HG03175 (cell line): Measurements from ENCODE around the gene ZDHHC17.
A peak's percentile ranks its signal among the peaks of the same experiment; 100 is the strongest.
"Not testable (repeated sequence)": the region's sequence is repeated elsewhere in the genome, so short reads cannot be mapped to it uniquely, and the experiment has no call there.

ENCODE experiments used
- ATAC-seq: cut with Tn5 transposase; IDR thresholded peaks from one replicate; pipeline ENCODE4 v1.9.1; 2021; ENCODE audit warnings: mild to moderate bottlenecking, moderate library complexity; ENCODE audit not compliant: unreplicated experiment

The ZDHHC17 gene

DNA sequence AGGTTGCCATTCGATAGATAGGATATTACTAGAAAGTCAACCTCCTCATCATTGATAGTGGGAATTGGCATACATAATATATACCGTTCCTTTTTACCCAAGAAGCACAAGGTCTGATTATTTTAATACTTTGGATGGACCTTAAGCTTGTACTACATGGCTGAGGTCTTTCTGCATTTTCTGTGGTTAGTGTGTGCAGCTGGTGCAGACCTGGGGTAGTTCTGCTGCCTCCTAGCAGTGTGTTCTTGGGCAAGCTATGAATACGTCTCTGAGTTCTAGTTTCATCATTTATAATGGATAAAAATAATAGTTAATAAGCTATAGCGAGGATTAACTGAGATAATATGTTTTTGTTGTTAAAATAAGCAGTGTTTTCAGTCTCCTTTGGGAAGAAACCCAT lies 2.2 kb downstream of the ZDHHC17 start:
- no peak for ATAC-seq

DNA sequence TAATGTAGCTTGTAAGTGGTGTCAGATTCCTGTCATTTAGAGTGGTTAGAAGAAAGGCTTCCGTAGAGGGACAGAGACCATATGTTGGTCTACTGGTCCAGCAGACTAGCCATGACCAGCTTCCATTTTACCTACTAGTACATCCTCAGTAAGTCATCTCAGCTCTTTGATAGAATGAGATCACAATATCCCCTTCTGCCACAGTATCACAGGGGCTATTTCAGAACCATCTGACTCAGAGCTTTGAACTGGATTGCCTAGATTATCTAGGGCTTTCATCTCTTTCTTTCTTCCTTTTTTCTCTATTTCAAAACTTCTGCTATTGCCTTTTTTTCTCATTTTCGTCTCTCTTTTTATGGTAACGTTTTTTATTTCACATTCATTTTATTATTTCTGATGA lies 4.7 kb downstream of the ZDHHC17 start:
- no peak for ATAC-seq

DNA sequence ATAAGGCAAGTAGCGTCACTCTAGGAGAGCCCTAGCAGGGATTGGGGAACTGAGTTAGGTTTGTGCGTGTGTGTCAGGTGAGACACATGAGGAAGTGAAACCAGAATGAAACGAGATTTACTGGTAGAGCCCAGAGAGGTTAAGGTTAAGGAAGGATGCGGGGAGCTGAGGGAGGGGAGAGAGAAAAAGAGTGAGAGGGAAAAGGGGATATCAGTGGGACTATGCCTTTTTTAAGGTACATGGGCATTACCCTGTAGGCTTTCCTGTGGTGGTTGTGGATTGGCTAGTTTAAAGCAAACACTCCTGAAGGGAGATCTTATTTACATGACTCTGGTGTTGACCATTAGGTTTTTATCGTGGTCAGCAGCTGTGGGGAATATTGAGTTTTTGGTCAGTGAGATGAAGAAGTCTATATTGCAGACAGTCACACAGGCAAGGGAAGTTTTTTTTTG lies 13.9 kb downstream of the ZDHHC17 start:
- ATAC-seq, result peak; percentile 100

DNA sequence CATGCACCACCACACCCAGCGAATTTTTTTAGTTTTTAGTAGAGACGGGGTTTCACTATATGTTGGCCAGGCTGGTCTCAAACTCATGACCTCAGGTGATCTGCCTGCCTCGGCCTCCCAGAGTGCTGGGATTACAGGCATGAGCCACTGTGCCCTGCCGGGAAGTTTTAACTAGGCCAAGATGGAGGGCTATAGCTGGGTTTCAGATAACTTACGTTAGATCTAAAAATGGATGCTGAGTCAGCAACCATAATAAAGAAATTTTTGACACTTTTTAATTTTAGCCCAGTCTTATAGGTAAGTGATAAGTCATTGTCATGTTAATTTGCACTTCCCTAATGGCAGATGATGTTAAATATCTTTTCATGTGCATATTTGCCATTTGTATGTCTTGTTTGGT lies 14.4 kb downstream of the ZDHHC17 start:
- ATAC-seq, result no peak

DNA sequence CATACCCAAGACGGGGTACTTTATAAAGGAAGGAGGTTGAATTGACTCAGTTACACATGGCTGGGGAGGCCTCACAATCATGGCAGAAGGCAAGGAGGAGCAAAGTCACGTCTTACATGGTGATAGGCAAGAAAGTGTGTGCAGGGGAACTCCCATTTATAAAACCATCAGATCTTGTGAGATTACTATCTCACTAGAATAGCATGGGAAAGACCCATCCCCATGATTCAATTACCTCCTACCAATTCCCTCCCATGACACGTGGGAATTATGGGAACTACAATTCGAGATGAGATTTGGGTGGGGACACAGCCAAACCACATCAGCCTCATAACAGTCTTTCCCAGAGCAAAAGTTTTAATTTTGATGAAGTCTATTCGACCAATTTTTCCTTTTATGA lies 15.4 kb downstream of the ZDHHC17 start:
- ATAC-seq, result not testable (repeated sequence)

DNA sequence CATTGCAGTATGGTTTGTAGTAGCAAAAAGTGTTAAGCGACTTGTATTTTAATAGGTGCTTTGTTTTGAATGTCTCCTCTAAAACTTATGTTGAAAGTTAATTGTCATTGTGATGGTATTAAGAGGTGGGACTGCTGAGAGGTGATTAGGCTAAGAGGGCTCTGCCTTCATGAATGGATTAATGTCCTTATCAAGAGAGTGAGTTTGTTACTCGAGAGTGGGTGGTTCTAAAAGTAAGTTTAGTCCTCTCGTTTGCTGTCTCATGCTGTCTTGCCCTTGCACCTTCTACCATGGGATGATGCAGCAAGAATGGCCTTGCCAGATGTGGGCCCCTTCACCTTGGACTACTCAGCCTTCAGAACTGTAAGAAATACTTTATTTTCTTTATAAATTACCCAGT lies 17.4 kb downstream of the ZDHHC17 start:
- ATAC-seq, result no peak

DNA sequence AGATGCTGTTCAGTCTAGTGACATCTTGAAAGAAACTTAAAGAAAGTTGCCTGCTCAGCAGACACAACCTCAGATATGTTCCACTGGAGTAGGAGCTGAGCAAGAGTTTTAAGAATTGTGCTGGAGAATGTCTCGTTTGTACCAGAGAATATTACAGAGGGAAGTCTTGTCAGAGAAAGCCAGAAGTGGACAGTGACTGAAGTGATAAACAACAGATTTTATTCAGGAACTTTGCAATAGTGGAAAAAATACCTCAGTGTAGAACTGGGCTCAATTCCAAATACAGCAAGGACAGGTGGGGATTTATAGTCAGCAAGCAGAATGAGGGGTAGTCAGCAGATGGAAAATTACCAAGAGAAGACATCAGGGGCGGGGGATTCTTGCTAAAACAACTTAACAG lies 18.6 kb downstream of the ZDHHC17 start:
- no peak for ATAC-seq

DNA sequence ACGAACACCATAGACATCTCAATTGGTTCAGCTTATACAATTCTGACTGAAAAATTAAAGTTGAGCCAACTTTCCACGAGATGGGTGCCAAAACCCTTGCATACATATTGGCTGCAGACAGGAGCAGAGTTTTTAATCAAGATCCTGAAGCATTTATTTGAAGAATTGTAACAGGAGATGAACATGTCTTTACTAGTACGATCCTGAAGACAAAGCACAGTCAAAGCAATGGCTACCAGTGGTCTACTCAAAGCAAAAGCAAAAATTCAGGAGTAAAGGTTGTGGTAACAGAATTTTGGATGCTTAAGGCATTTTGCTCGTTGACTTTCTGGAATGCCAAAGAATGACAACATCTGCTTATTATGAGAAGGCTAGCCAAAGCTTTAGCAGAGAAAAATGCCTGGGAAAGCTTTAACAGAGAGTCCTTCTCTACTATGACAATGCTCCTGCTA lies 20.7 kb downstream of the ZDHHC17 start:
- no peak for ATAC-seq

DNA sequence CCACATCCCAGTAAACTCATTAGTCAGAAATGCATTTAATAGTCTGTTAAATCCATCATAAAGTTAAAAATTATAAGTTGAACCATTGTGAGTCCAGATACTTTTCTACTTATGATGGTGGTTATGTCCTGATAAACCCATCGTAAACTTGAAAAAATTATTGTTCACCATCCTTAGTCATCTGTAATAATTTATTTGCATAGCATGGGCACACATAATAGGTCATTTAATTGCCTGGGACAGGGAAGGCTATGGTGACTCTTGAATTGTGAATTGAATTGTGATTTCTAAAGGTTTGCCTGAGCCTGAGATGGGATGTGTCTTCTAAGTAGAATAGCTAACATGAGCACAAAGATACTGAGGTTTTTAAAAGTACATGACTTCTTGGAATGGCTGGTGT lies 21.5 kb downstream of the ZDHHC17 start:
- no peak for ATAC-seq

DNA sequence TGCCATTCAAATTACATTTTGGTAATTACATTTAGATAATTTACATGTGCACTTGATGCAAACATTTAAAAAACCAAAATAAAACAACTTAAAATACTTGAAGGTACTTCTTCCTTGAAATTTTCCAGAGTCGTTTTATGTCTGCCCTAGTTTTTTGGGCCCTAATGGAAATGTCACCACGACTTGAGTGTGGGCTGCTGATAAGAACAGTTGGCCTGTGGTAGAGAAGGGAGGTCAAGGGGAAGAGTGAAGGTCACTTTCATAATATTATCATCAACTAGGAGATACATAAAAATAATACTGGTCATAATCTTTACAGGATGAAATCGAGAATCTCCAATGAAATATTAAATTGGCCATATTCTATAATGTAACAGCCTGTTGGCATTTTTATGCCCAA lies 23.1 kb downstream of the ZDHHC17 start:
- no peak for ATAC-seq

DNA sequence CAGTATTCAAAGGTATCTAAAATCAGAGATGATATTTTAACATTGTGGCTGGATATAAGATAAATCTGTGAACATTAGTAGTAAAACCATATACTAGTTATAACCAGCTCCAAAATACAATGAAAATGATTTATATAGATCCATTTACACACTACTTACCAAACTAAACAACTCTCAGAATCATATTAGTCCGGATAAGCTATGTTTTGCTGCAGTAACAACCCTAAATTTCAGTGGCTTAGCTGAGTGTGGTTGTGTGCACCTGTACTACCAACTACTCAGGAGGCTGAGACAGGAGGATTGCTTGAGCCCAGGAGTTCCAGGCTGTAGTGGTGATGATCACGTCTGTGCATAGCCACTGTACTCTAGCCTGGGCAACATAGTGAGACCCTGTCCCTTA lies 23.8 kb downstream of the ZDHHC17 start:
- no peak for ATAC-seq

DNA sequence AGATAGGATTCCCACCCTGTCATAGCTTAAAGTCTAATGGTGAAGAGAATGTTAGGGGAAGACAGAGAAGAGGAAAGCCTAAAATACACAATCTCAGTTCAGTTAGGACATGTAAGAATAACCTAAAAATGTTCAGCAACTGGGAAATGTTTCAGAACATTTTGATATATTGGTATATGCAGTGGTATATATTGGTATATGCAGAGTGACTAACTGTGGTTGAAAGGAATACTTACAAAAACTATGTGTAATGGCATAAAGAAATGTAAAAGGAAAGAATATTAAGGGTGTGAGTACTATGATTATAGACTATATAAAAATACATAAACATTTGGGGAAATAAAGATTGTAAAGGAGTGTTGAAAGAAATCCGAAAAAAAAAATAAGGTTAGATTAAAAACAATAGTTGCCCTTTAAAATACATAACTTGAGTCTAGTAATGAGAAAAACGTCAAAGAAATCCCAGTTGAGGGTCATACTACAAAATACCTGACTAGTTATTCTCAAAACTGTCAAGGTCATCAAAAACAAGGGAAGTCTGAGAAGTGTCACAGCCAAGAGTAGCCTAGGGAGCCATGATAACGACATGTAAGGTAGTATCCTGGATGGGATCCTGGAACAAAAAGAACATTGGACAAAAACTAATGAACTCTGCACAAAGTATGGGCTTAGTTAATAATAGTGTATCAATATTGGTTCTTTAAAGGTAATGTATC lies 25.6 kb downstream of the ZDHHC17 start:
- ATAC-seq, result no peak

DNA sequence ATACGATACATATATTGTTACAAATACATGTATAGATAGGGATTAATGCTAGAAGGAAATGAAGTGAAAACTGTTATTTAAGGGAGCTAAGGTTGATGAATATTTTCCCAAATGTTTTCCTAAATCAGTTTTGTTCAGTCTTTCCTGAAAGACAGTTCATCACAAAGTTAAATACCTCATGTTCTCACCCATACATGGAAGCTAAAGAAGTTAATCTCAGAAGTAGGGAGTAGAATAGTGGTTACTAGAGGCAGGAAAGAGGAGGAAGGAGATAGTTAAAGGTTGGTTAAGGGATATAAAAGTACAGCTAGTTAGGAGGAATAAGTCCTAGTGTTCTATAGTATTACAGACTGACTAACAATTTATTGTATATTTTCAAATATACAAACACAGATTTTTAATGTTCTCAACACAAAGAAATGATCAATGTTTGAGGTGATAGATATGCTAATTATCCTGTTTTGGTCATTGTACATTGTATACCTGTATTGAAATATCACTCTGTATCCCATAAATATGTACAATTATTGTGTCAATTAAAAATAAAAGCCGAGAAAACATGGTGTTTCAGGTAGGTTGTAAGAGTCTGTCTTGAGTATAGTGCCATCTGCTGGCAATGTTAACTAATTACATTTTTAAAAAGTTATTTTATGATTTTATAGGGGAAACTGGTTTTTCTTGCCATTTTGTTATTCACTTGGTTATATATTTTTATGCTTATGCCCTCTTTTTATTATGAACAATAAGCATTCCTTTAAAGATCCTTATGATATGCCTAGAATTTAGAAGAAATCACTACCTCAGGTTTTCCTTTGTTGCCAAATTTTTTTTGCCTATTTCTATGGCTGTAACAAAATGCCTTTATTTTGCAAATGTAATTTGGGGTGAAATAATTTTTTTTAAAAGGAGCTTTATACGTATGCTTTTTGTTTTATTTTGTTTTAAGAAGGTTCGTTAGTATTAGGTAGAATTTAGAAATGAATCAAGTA lies 26.9 kb downstream of the ZDHHC17 start:
- ATAC-seq, result peak; percentile 44

DNA sequence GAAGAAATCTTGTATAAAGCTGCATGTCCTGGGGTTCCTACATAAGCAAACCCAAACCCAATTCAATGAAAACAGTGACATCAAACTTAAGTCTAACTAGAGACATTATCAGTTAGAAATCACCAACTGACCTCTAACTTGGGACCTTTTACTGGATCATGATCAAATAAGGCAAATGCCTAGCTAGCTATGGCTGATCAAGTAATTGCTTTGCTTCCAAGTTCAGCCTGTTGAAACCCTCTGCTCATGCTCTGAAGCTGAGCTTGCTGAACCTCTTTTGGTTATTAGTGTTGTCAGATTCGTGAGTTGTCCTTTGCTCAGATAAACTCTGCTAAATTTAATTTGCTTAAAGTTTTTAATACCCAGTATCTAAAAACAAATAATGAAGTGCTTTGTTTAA lies 28.9 kb downstream of the ZDHHC17 start:
- no peak for ATAC-seq

DNA sequence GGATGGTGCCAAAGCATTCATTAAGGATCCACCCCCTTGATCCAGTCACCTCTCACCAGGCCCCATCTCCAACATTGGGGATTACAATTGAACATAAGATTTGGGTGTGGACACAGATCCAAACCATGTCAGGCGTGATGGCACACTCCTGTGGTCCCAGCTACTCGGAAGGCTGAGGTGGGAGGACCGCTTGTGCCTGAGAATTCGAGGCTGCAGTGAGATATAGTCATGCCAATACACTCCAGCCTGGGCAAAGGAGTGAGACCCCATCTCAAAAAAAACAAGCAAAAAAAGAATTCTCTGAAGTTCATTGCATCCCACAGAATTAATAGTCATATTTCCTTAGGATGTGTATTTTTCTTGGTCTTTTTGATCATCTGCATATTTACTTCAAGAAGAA lies 34.9 kb downstream of the ZDHHC17 start:
- no peak for ATAC-seq

DNA sequence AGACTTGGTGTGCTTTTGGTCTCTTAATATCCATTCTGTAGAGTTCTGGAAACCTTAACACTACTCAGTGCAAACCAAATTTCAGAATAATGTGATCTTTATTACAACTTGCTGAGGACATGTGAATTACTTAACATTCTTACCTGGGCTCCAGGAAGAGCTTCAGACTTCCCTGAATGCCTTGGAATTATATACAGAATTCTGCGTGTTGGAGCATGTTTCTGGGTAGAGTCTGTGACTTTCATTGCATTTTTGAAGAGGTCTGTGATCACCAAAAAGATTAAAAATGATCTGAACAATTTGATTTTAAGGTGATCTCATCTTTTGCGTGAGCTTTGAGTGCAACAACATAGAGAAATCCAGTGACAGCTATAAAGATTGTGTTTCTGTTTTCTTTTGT lies 35.4 kb downstream of the ZDHHC17 start:
- ATAC-seq, result no peak

DNA sequence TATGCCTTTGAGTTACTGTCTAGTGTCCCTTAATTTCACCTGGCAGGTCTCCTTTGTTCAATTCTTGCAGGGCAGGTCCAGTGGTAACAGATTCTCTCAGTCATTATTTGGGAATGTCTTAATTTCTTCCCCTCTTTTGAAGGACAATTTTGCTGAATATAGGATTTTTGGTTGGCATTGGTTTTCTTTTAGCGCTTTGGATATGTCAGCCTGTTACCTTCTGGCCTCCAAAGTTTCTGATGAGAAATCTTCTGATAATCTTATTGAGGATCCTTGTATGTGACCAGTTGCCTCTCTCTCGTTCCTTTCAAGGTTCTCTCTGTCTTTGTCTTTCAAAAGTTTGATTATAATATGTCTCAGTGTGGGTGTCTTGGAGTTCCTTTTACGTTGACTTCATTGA lies 38.1 kb downstream of the ZDHHC17 start:
- no peak for ATAC-seq

DNA sequence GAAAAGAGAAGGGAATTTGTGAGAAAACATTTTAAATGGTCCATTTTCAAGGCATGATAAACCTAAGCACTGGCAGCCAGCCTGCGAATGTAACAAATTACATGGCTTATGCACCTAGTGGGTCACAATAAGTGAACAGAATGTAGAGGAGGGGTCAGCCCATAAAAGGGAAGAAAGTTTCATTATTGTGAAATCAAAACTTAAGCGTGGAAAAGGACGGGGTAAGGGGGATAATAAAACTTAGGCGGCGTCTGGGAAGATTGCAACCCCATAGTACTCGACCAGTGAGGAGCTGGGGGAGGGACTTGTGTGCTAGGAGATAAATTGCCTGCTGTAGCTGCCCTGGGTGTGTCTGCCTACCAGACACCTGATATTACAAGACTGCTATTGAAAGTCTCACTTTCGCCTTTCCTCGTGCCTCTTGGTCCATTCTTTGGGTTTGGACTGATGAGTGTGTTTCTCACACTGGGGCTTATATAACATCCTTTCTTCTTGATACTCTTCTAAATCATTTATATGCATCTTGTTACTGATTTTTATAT lies 40.6 kb downstream of the ZDHHC17 start:
- no peak for ATAC-seq

DNA sequence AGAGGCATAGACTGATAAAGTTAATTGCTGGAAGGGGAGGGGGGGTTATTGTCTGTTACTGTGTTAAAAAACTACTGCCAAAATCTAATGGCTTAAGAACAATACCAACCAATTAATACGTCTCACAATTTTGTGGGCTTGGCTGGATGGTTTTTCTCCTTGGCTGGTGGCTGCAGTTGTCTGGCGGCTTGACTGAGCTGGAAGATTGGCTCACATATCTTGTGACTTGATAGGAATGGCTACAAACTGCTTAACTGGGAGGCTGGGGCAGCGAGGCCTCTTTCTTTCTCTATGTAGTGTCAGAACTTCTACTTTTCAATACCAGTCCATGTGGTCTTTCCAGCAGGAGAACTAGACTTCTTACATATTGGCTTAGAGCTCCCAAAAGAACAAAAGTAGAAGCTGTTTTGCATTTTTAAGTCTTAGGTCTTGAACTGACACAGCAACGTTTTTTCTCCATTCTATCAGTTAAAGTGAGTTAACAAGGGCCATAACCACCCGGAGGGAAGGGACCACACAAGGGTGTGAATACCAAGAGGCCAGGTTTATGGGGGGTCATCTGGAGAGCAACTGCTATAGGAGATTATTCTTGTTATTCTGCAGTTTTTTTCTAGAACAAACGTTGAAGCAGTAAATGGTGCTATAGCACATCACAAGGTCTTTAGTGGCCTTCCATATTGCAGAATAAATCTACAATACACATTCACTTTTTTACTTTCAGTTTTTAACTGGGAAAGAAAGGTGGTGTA lies 46.9 kb downstream of the ZDHHC17 start:
- ATAC-seq, result no peak

DNA sequence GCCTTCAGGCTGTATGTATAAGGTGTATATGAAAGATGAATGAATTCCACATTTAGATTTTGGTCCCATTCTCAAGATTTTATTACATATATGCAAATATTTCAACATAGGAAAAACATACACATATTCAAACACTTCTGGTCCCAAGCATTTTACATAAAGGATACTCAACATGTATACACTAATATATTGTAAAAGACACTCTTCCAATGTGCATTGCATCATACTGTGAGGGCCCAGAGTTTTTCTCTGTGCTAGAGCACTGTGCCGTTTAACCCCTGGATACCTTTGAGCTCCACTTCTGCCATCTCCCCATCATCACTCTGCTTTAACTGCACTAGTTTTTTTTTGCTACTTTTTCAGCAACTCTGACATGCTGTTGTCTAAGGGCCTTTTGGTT lies 48.1 kb downstream of the ZDHHC17 start:
- no peak for ATAC-seq

DNA sequence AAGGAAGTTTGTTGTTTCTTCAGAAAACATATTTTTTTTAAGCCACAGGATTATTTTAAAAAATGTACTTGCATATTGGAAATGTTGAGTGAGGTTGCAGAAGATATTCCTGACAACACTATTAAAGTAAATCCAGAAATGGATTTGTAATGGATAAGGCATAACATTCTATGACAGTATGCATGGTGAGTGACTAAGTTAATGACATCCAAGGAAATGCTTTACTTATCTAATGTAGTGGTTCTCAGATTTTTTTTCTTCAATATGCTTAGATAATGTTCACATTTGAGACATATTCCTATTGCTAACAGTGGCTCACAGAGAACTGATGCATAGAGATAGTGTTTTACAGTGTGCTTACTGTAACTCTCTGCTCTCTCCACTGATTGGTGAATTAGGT lies 49.4 kb downstream of the ZDHHC17 start:
- ATAC-seq, result no peak
